ENCODE results near the gene ADM.

The ADM gene

DNA sequence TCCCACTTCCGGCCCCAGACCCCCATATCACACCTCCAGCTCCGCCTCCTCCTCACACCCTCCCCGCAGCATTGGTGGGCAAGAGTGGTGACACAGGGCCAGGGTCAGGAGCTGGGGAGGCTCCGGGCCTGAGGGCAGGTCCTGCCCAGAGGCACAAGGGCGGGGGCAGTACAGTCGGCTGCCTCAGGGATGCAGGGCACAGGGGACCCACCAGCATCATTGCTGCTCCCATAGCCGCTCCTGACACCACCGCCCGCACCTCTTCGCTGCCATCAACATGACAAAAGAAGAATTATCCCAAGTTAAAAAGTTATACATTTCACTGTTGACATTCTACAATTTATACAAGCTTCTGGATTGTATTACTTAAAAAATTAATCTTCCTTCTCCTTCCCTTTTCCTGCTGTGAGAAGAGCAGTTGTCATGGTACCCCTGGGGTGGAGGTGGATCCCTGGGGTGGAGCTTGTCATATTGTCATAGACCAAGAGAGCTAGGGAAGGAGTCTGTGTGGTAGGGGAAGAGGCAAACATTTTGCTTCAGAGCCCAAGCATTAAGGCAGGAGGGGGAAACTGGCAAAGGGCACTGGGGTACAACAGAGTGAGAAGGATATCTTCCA lies 15.0 kb upstream of the ADM start:
- no peak for DNase-seq

DNA sequence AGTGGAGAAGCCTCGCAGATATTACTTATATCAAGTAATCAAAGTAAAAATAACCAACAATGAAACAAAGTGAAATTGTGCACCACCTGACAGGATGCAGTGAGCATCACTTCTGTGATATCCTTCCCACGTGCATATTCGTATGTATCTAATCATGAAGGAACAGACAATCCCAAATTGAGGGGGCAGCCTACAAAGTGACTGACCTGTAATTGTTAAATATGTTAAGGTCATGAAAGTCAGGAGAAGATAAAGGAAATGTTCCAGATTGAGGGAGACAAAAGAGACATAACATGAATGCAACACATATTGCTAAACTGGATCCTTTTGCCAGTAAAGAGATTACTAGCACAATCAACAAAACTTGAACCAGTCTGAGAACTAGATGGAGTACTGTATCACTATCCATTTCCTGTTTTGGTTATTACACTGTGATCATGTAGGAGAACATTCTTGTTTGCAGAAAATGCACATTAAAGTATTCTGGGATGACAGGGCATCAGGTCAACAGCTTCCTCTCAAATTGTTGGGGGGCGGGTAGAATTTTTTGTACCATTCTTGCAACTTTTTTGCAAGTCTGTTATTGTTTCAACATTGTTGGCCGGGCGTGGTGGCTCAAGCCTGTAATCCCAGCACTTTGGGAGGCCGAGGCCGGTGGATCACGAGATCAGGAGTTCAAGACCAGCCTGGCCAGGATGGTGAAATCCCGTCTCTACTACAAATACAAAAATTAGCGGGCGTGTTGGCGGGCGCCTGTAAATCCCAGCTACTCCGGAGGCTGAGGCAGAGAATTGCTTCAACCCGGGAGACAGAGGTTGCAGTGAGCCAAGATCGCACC lies 12.9 kb upstream of the ADM start:
- no peak for DNase-seq

DNA sequence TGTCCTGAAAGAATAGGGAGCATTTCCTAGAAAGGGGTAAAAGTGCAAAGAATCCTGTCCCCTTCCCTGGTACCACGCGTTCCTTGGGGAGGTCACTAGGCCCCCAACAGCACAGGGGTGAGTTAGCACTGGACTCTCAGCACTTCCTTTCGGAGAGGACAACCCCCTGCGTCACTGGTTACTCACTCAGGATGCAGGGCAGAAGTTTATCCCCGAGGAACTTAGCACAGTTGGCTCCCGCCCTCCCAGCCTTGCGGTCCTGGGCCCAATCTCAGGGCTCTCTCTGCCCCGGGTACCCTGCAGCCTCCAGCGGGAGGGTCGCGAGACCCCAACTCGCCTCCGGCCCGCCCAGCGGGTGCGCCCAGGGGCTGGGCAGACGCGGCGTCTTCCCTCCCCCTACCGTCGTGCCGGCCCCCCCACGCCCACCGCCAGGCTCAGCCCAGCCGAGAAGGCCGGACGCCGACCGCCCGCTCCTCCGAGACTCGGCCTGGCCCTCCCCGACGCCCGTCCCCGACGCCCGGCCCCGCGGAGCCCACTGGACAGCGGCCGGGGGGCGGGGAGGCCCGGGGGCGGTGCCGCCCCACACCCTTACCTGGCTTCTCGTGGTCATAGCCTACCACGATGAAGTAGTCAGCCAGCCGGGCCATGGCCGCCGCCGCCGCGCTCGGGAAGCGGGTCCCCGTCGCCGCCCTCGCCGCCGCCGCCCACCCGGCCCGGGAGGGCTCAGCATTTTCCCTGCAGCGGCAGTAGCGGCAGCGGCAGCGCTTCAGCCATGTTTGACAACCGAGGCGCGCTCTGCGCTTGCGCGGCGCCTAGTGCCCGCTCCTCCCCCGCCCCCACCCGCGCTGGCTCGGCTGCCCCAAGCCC lies 11.2 kb upstream of the ADM start, which contains the start of gene SBF2:
TSS of gene SBF2 (minus strand) at position 797 of the 867 bp plus-strand sequence. CDS start at position 647, 150 bp downstream.
- peak; percentile 88 for DNase-seq

DNA sequence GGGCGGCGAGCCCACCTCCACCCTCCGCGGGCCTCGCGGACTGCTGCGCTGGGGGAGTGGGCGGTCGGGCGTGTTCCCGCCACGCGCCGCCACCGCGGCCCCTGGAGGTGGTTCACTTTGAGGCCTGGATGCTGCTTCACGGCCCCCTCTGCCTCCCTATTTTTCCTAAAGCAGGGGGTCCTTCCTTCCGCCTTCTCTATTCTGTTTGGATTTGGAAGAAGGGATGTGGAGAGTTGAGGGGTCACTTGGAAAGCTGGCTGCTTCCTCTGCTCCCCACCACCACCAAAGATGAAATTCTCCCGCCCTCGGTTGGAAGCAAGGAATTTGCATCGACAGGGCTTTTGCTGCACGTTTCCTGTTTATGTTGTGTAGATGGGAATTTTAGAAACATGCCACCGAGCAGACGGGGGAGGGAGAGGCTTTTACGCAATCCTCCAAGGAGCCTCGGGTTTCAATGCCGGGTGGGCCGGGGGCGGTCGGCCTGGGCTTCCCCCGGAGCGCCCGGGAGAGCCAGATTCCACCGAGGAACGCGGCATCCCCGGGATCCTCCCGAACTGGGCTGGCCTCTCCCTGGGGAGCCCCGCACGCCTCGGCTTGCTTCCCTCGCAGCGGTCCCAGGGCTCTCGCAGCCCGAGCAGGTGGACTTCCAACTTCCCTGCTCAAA lies 10.5 kb upstream of the ADM start:
- peak; percentile 93 for DNase-seq

DNA sequence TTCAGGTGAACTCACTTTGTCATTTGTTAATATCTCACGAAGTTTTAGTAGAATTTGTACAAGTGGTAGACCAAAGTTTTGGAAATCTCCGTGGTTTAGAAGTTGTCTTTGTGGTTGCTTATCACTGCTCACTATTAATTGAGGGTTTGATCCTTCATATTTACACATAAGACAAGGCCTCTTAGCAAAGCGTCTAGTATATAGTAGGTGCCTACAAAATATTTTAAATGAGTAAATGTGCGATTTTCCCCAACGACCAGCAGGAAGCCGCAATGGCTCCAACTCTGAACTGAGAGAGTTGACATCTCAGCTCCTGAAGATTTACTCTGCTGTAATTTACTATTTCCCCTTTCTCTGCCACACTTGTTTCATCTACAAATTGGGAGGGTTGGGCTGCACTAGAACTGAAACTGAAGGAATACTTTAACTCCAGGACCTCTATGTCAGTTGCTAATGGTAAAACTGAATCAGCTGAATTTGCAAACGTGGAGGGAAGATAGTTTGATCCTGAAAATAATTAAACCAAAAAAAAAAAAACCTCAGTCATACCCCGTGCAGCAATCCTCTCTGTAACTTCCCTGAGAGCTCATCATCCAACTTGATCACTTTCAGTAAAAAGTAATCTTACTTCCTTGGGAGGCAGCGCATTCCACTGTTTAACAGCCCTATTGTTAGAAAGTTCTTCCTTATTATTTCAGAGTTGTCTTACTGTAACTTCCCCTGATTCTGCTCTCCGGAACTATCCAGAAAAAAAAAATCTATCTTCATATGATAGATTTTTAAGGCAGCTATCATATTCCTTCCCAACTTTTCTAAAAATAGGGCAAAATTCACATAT lies 9.6 kb upstream of the ADM start:
- DNase-seq: no peak

GRCh38 chr11:10298342-10298741 lies 6.5 kb upstream of the ADM start:
- no peak for DNase-seq

GRCh38 chr11:10301656-10302358 lies 3.1 kb upstream of the ADM start:
- DNase-seq: no peak

DNA sequence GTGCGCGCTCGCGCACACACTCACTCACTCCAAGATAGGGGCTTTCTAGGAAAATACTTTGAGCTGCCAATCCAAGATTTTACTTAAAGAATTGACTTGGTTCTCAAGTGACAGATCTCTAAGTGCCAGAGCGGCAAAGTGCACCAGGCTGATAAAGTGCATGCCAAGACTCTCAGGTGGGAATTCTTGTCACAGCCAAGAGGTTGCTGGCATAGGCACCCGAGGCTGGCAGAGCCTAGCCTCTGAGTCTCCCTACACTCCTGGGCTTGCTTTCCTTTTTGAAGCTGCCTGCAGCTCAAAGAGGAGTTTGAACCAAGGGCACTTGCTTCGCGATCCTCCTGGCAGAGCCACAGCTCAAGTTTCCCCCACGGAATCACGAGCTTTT lies 2.5 kb upstream of the ADM start:
- DNase-seq: no peak

- DNase-seq: peak; percentile 91
Measured at GRCh38 chr11:10302744-10303557, 1.9 kb upstream of the ADM start.

DNA sequence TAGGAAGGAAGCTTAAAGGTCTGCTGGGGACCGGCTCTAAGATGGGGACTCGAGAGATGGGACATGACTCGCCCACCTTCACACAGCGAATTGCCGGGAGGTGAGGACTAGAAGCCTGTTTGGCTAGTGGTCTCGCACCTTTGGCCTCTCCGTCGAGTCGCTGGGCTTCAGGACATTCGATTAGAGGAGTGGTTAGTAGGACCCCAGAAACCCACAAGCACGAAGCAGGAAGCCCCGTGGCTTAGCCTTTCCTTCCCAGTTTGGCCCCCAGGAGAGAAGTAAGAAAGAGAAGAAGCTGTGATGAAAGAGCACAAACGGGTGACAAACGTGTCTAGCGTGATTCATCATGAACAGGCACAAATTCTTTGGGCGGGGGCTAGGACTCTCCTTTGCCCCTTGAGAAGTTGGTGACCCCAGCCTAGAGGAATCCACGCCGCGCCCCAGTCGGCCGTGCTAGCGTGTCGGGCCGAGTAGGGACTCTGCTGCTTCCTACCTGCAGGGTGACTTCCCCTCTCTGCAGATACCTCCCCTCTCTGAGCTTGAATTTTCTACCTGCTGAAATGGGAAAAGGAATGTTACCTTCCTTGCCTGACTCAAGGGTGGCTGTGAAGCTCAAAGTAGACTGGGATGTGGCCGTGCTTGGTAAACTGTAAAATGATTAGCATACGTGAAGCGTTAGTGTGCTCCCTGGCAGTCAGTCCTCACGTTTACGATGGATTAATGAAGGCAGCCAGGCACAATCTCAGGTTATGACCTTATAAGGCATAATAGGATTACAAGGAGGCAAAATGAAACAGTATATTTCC lies 1.1 kb upstream of the ADM start:
- peak; percentile 74 for DNase-seq

DNA sequence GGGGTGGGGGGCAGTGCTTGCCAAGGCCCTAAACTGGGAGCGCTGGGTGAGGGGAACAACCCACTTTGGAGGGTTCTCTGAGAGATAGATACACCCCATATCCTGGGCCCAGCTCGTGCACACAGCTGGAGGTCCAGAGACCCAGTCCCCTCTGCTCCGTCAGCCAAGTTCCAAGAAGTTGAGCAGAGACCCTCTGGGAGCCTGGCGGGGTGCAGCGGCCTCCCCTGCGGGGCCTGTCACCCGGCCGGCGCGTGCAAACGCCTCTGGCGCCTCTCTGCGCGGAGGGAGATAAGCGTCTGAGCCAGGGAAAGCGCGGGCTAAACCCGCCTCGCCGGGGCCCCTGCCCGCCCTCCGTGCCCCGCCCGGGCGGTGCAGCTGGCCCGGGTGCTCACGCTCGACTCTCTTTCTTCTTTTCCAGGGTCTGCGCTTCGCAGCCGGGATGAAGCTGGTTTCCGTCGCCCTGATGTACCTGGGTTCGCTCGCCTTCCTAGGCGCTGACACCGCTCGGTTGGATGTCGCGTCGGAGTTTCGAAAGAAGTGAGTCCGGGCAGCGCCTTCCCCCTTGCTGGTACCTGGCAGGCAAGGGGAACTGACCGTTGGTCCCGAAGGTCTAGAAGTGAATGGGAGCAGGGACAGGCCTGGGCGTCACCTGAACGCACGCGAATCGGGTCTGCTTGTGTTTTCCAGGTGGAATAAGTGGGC lies 540 bp downstream of the ADM start:
- DNase-seq: peak; percentile 82

GRCh38 chr11:10305964-10306918 lies 1.4 kb downstream of the ADM start:
- peak; percentile 82 for DNase-seq

DNA sequence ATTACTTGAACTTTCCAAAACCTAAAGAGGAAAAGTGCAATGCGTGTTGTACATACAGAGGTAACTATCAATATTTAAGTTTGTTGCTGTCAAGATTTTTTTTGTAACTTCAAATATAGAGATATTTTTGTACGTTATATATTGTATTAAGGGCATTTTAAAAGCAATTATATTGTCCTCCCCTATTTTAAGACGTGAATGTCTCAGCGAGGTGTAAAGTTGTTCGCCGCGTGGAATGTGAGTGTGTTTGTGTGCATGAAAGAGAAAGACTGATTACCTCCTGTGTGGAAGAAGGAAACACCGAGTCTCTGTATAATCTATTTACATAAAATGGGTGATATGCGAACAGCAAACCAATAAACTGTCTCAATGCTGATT lies 2.1 kb downstream of the ADM start:
- DNase-seq: no peak

DNA sequence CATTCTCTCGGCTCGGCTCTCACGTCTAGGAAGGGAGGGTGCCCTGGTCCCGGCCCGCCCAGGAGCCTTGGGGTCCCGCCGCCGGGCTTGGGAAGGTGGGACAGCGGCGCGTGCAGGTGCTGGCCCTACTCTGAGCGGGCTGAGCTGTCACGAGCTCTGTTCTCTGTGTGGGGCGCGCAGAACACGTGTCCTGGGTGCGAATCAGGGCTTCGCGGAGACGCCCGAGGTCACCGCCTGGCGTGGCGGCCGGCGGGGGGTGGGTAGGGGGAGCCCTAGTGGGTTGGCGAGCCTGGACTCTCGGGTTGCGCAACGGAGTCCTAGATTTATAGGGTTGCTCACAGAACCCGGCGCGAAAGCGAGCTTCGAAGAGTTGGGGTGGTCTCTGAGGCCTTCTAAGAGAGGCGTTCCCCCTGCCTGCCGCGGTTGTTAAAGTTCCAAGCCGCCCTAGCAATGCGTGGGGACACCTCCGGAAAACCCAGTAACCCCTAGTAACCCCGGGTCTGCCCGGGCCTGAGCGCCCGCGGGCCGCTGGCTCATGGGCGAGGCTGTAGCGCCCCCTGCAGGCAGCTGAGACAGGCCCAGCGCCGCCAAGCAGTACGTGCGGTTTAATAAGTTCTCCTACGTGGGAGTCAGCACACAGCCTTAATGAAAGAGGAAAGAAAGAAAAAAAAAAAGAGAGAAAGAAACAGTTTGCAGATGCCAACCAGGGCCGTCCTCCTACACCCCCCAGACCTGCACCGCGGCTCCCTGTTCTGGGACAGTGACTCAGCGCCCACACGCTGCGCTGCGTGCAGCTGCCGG lies 2.7 kb downstream of the ADM start:
- peak; percentile 96 for DNase-seq

DNA sequence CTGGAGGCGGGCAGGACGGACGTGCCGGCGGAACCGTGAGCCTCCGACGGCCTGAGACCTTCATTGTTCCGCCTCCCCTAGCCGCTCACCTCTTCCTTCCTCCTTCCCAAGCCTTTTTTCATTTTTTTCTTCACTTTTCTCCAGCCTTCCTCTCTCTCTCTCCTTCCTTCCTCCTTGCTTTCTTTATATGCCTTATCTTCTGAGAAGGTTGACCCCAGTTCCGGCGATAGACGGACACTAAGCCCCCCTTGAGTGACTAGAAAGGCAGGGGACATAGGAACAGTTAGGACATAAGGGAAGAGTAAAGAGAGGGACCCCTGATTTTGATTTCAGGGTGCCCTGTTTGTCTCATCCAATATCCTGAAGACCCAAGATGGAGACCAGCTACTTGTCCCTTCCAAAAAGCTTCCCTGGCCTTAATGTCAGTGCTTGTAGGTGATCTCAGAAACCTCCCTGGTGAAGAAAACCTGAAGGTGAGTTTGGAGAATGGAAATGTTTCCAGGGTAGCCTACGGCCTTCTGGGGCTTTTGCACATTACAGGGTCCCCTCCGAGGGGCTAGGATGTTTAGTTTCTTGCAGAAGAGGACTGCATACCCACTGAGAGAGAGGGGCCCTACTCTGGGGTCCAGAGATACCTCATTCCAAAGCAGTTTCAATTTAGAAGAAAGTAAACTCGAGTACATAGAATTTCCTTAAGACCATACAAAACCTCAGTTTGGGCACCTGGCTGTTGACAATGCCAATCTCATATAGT lies 3.5 kb downstream of the ADM start:
- no peak for DNase-seq

Measured in right kidney (tissue), 1 donor.